ENCODE results near the gene FPR1. TPM values are rescaled to one million over a fixed set of nuclear protein-coding genes. Genes with fewer than 3 reads are reported as not detected.
A peak's percentile ranks its signal among the peaks of the same experiment; 100 is the strongest.

FPR1 gene
- total RNA-seq, 1 donor from 2014 or later: 12.8 TPM

GRCh38 chr19:51798062-51798461, 46.4 kb upstream of the FPR1 start:
- Histone ChIP-seq H3K36me3 (no peaks in the 10 kb centered on the region), H3K27ac (no peak overlapping the region)

GRCh38 chr19:51797480-51797879, 45.8 kb upstream of the FPR1 start:
- DNase-seq (ENCODE audit: extremely low spot score in 2 of 2): no peak
- intact Hi-C loops (cut with DNase I): no loop called here
- Histone ChIP-seq H3K4me3 (no peak overlapping the region), H3K27me3 (no peaks in the 10 kb centered on the region), H3K4me1 (peaks cover 12% of the 10 kb centered on the region), H3K27ac (no peak overlapping the region), H3K9me3 (no peaks in the 10 kb centered on the region), H3K36me3 (no peaks in the 10 kb centered on the region)
- TF ChIP-seq POLR2A (IDR thresholded peaks at IDR 0.05) (no peak), CTCF (IDR thresholded peaks at IDR 0.05) (no peak), POLR2AphosphoS5 (IDR thresholded peaks at IDR 0.05; ENCODE audit: insufficient read depth in 1 of 2, low read depth in 1 of 2) (no peak)

More at GRCh38 chr19:51798062-51798461, 46.4 kb upstream of the FPR1 start:
- intact Hi-C loops (cut with DNase I): no loop called here
- no peak overlapping the region for H3K4me3 ChIP-seq
- DNase-seq (ENCODE audit: extremely low spot score in 2 of 2): no peak
- H3K4me1 ChIP-seq: peaks cover 12% of the 10 kb centered on the region
- H3K27me3 ChIP-seq: no peaks in the 10 kb centered on the region
- TF ChIP-seq POLR2AphosphoS5 (IDR thresholded peaks at IDR 0.05; ENCODE audit: insufficient read depth in 1 of 2, low read depth in 1 of 2) (no peak), POLR2A (IDR thresholded peaks at IDR 0.05) (no peak)
- H3K9me3 ChIP-seq: no peaks in the 10 kb centered on the region

- intact Hi-C loops (cut with DNase I): no loop called here
These were observed 44.6 kb upstream of the FPR1 start for GRCh38 chr19:51796195-51796679.

GRCh38 chr19:51794885-51795490, 43.3 kb upstream of the FPR1 start, which contains the start of gene FPR3:
TSS of gene FPR3 (plus strand) at chr19:51795157. CDS start at chr19:51823749, 28,592 bp downstream.
- intact Hi-C loops (cut with DNase I): no loop called here
- Histone ChIP-seq H3K27me3 (no peaks in the 10 kb centered on the region), H3K4me1 (peaks cover 12% of the 10 kb centered on the region), H3K27ac (no peak within 1 kb of the TSS), H3K36me3 (no peaks in the 10 kb centered on the region), H3K9me3 (no peaks in the 10 kb centered on the region), H3K4me3 (no peak within 1 kb of the TSS)
- TF ChIP-seq CTCF (IDR thresholded peaks at IDR 0.05) (no peak), POLR2AphosphoS5 (IDR thresholded peaks at IDR 0.05; ENCODE audit: insufficient read depth in 1 of 2, low read depth in 1 of 2) (no peak), POLR2A (IDR thresholded peaks at IDR 0.05) (no peak)
- no peak for DNase-seq (ENCODE audit: extremely low spot score in 2 of 2)

More at GRCh38 chr19:51796195-51796679, 44.6 kb upstream of the FPR1 start:
- Histone ChIP-seq H3K36me3 (no peaks in the 10 kb centered on the region), H3K4me3 (peak overlapping the region in 1 of 2 donors; percentile 5), H3K27ac (no peak overlapping the region), H3K4me1 (peaks cover 12% of the 10 kb centered on the region), H3K27me3 (no peaks in the 10 kb centered on the region), H3K9me3 (no peaks in the 10 kb centered on the region)
- no peak for DNase-seq (ENCODE audit: extremely low spot score in 2 of 2)
- TF ChIP-seq POLR2AphosphoS5 (IDR thresholded peaks at IDR 0.05; ENCODE audit: insufficient read depth in 1 of 2, low read depth in 1 of 2): no peak
- TF ChIP-seq POLR2A (IDR thresholded peaks at IDR 0.05): no peak
- no peak for TF ChIP-seq CTCF (IDR thresholded peaks at IDR 0.05)

- Histone ChIP-seq H3K27ac (no peak overlapping the region), H3K4me1 (peaks cover 2% of the 10 kb centered on the region), H3K4me3 (no peak overlapping the region), H3K9me3 (no peaks in the 10 kb centered on the region), H3K27me3 (no peaks in the 10 kb centered on the region), H3K36me3 (no peaks in the 10 kb centered on the region)
- peak in 1 of 2 donors; percentile 5 for DNase-seq (ENCODE audit: extremely low spot score in 2 of 2)
- intact Hi-C loops (cut with DNase I): no loop called here
- TF ChIP-seq CTCF (IDR thresholded peaks at IDR 0.05) (no peak), POLR2A (IDR thresholded peaks at IDR 0.05) (no peak), POLR2AphosphoS5 (IDR thresholded peaks at IDR 0.05; ENCODE audit: insufficient read depth in 1 of 2, low read depth in 1 of 2) (no peak)
These were observed 42.3 kb upstream of the FPR1 start for GRCh38 chr19:51793994-51794393.

Measured in vagina (tissue), 2 donors.